Breast epithelium (tissue), 3 donors: Measurements from ENCODE around the gene SLC26A4.

Experiments
- POLR2A ChIP-seq: fragments of 450-650 bp; IDR thresholded peaks from one replicate; pipeline ENCODE4 v1.6.1; 2016; ENCODE audit warnings: antibody characterized with exemption, mild to moderate bottlenecking, moderate library complexity
- POLR2AphosphoS5 ChIP-seq, 3 donors: sonication (generic); formaldehyde crosslinking; IDR thresholded peaks; one replicate each; pipeline ENCODE4 v1.6.1; 2017; ENCODE audit warnings: antibody characterized with exemption in 3 of 3
- TF ChIP-seq, protein P1 (sequence below), 3 donors: fragments of 450-650 bp; IDR thresholded peaks; one replicate each; pipeline ENCODE4 v1.5.1; 2016 to 2017; ENCODE audit warnings: antibody characterized with exemption in 3 of 3, mild to moderate bottlenecking in 3 of 3, moderate library complexity in 3 of 3

DNA sequence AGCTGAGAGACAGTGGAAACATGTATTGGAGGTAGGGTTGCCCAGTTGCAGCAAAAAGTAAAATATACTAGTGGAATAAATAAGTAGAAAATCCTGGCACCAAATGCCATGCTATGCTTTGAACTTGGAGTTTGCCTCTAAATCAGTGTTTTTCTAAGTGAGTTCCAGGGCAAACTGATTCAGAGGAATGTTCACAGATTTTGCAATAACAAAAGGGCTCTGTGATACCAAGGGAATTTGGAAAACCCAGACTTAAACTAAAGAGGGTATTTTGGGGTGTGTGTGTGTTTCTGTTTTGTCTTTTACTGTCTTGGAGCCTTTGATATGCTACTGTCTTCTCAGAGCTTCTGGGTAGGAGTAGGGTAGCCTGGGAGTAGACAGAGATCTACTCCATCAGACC lies 39.9 kb downstream of the SLC26A4 start:
- TF ChIP-seq, protein P1, sequence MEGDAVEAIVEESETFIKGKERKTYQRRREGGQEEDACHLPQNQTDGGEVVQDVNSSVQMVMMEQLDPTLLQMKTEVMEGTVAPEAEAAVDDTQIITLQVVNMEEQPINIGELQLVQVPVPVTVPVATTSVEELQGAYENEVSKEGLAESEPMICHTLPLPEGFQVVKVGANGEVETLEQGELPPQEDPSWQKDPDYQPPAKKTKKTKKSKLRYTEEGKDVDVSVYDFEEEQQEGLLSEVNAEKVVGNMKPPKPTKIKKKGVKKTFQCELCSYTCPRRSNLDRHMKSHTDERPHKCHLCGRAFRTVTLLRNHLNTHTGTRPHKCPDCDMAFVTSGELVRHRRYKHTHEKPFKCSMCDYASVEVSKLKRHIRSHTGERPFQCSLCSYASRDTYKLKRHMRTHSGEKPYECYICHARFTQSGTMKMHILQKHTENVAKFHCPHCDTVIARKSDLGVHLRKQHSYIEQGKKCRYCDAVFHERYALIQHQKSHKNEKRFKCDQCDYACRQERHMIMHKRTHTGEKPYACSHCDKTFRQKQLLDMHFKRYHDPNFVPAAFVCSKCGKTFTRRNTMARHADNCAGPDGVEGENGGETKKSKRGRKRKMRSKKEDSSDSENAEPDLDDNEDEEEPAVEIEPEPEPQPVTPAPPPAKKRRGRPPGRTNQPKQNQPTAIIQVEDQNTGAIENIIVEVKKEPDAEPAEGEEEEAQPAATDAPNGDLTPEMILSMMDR (IDR thresholded peaks at IDR 0.05) = no peak
- no peak for TF ChIP-seq POLR2AphosphoS5 (IDR thresholded peaks at IDR 0.05)
- TF ChIP-seq POLR2A = no peak
